GM18517 (cell line): Measurements from ENCODE around the gene TJP1.
"Not testable (repeated sequence)": the region's sequence is repeated elsewhere in the genome, so short reads cannot be mapped to it uniquely, and the experiment has no call there.

Source experiments
- ATAC-seq: cut with Tn5 transposase; IDR thresholded peaks from one replicate; pipeline ENCODE4 v1.9.1; 2021; ENCODE audit warnings: mild to moderate bottlenecking, moderate library complexity; ENCODE audit not compliant: unreplicated experiment

The TJP1 gene

DNA sequence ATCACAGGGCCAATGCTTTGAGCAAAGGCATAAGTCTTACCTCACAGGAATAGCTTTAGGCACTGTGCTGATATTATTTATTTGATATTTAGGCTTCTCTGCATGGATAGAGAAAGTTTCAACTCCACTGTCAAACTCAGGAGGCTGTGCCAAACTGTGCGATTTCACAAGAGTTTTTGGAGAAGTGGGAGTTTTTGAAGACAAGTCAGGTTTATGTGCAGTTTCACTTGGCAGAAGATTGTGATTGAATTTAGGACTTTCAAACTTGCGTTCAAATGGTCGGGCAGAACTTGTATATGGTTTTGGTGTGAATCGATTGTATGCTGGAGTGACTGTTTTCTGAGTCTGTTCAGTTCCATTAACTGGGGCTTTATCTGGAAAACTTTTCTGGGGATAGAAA, 113.7 kb downstream of the TJP1 start:
- ATAC-seq = no peak

- no peak for ATAC-seq
Observed at GRCh38 chr15:29704950-29705597, 117.2 kb downstream of the TJP1 start.

DNA sequence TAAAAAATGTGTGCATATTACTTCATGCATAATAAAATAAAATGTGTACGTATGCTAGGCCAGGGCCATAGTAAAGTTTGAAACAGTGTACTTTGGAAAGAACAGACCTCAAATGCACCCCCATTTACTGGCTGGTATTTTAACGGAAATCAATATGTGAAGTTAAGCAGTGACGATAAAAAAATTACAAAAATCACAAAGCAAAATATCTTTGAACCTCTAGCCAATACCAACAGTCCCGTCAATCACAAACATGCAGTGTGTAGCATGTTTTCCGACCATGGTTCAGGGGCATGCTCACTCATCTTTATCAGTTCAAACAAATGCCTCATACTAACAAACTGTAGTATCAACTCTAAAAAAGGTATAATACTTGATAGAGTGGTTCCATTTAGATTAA, 121.1 kb downstream of the TJP1 start:
- no peak for ATAC-seq

- ATAC-seq = no peak
Observed at GRCh38 chr15:29700296-29700695, 122.0 kb downstream of the TJP1 start.

DNA sequence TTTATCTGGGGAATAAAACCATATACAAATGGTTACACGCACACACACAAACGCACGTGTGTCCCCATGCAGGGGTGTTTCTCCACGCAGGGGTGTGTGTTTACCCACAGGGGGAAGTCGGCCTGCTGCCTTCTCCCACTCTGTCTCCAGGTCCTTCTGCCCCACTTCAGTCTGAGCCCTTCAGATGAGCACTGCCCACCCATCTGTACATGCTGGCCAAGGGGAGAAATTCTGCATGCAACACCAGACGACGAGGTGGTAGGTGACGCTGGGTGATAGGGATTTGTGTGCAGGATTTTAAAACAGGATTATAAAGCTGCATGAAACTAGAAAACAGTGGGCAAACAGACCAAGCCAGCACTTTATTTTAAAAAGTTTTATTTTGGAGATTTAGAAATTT, 122.5 kb downstream of the TJP1 start:
- ATAC-seq = no peak

DNA sequence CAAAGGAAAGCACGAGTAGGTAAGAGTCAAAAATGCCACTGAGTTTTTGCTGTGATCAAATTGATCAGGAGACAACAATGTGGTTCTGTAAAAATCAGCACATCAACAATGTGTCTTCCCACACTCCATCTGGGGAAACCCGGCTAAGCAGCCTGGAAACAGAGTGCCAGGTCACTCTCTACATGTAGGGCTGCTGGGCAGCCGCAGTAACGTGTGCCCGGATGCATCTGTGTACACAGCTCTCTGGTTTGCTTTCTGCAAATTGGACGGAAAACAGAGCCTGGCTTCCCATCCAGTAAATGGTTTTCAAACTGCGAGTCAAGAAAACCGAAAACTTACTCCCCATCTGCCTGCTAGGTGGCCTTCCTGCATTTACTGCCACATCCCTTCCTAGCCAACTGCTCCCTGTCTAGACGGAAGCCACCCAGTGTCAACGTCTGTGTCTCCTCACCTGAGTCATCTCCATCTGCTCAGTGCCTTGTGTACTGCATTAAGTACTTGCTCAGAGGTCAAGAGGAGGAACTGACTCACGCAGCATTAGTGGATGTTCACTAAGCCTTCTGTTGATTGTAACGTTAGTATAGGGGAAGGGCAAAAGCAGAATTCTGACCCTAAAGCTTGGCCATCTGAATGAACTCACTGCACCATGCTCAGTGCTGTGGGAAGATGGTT, 124.1 kb downstream of the TJP1 start:
- ATAC-seq = no peak

- ATAC-seq = no peak
Observed at GRCh38 chr15:29696950-29697738, 125.1 kb downstream of the TJP1 start.

- not testable (repeated sequence) for ATAC-seq
Observed at GRCh38 chr15:29696506-29696905, 125.8 kb downstream of the TJP1 start.

- no peak for ATAC-seq
Observed at GRCh38 chr15:29695489-29696167, 126.6 kb downstream of the TJP1 start.

DNA sequence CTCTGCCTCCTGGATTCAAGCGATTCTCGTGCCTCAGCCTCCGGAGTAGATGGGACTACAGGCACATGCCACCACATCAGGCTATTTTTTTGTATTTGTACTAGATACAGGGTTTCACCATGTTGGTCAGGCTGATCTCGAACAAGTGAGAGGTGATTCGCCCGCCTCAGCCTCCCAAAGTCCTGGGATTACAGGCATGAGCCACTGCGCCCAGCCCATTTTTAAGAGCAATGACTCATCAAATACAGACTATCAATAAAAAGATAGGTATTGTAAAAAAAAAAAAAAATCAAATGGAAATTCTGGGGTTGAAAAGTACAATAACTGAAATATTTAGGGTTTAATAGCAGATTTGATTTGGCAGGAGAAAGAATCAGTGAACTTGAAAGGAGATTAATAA, 129.0 kb downstream of the TJP1 start:
- ATAC-seq = no peak

DNA sequence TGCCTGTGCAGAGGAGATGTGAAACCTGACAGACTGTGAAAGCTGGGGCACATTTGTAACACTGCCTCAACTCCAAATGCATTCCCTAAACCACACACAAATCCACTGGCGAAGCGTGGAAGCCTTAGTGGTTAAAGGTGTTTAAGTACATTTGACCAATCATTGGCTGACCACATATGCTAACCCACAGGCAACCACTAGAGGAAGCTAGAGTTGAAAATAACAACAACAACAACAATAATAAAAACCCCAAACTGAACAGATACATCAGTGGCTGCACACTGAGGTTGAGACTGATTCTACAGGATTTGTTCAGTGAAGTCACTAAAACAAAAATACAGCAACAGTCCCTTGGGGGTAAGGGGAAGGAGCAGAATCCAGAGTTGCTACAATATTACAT, 129.7 kb downstream of the TJP1 start:
- ATAC-seq = no peak

GRCh38 chr15:29690765-29691475, 131.3 kb downstream of the TJP1 start:
- ATAC-seq = no peak

DNA sequence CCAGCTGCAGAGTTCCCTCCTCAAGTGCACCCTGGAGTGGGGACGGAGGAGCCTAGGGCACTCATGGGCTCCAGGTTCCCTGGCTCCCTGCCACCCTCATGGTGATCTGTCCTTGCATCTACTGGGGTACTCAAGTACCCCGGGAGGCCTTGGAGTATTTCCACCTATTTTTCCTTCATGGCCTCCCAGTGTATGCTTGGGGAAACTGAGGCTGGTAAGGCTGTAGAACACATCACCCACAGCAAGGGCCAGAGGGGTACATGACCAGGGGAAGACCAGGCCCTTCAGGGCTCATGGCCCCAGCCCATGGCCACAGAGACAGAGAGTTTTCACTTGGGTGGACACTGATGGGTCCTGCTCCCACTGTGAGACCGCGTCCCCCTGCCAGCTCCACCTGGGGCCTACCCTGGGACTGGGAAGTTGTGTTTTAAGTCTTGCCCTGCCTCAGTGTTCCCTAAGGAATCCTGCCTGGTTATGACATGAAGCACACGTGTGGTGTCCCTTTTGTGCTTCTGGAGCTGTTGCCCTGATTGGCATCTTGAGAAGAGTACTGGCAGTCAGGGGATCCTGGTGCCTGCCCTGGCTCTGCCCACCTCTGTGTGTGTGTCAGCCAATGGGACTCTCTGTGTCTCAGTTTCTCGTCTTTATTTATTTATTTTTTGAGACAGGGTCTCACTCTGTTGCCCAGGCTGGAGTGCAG, 132.8 kb downstream of the TJP1 start:
- no peak for ATAC-seq

- no peak for ATAC-seq
Observed at GRCh38 chr15:29688506-29689286, 133.6 kb downstream of the TJP1 start.

DNA sequence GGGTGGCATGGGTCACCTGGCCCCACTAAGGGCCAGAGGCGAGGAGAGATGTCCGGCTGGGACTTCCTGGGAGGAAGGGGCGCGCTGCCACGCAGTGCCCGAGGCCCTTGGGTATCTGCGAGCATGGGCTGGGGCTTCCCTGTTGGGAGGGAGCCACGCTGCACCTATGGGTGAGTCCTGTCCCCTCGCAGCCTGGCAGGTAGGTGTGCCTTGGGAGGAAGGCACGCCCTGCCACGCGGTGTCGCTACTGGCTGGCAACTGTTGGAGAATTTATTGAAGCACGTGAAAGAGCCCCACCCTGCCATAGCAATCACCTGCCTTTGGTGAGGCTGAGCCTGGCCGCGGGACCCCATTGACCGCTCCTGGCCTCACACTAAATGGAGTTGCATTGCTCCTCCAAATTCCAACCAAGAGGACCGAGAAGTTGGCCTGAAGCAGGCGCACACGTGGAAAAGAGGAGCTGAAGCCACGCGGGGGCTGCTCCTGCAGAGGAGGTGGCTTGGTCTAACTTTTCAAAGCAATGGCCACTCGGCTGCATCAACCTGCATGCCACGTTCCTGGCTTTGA, 134.2 kb downstream of the TJP1 start:
- no peak for ATAC-seq

GRCh38 chr15:29687204-29687815, 135.0 kb downstream of the TJP1 start:
- no peak for ATAC-seq

DNA sequence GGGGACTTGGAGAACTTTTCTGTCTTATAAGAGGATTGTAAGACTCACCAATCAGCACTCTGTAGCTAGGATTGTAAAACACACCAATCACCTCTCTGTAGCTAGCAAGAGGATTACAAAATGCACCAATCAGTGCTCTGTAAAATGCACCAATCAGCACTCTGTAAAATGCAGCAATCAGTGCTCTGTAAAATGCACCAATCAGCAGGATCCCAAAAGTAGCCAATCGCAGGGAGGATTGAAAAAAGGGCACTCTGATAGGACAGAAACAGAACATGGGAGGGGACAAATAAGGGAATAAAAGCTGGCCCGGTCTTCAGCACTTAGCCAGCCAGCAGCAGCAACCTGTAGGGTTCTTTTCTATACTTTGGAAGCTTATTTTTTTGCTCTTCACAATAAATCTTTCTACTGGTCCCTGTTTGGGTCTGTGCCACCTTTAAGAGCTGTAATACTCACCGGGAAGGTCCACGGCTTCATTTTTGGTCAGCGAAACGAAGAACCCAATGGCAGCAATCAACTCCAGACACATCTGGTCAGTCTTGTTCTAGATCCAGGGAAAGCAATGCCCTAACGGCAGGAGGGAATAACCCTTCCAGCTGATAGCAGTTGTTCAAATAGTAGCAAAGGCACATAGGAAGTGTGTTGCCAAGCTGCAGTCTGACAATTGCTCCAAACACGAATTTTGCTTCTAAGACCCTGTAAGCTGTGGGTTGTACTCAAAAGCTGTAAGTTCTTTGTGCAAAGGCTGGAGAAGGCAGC, 135.6 kb downstream of the TJP1 start:
- no peak for ATAC-seq

GRCh38 chr15:29686079-29686425, 136.2 kb downstream of the TJP1 start:
- ATAC-seq = no peak
